Measurements from ENCODE around the gene PJA1.

PJA1 gene

DNA sequence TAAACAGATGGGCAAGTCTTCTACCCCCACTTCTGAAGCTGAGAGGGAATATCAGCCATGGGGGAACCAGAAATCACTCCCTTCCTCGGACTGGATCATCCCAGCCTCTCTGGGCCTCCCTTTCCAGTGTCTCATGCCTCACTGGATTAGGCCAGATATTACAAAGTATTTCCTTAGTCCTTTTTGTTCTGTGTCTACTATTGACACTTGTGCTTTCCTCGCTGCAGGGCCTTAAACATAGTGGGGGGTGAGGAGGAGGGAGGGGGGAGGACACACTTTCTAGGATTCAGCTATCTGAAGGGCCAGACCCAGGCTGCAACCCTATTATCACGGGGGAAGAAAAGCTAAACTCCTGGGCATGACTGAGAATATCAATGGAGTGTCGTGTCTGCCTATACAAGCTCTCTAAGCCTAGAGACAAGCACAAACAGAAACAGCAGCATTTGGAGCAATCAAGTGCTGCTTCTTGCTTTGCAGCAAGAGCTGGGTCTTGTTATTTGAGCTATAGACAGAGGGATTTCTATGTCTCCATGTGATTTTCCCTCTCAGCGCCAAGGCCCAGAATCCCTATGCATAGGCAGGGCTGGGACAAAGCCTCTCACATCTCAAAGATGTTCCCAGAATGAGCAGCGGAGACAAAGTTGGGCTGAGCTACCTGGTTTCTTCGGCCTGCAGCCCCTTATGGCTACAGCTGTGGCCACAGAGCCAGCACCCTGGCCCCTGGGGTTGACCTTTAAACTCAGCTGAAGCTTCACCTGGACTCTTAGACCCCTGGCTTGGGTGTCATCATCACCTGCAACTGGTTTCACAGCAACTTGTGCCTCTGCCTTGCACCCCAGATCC is 20.2 kb downstream of the PJA1 start:
- no peak for DNase-seq

DNA sequence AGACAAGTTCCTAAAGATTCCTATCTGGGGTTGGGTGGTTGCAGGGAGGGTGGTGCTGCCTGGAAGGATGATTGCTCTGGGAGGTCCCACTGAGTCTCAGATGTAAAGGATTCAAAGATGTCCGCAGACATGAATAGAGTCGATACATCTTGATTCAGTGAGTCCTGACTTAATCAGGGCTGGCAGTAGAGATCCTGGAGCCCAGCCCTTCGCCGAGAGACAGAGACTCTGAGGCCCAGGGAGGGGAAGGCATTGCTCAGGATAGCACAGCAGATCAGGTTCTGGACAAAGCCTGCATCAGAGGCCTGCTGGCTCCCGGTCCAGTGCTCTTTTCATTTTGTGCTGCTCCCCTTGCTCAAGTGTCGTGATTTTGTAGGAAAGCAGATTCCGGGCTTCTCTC is 21.7 kb downstream of the PJA1 start:
- no peak for DNase-seq

DNA sequence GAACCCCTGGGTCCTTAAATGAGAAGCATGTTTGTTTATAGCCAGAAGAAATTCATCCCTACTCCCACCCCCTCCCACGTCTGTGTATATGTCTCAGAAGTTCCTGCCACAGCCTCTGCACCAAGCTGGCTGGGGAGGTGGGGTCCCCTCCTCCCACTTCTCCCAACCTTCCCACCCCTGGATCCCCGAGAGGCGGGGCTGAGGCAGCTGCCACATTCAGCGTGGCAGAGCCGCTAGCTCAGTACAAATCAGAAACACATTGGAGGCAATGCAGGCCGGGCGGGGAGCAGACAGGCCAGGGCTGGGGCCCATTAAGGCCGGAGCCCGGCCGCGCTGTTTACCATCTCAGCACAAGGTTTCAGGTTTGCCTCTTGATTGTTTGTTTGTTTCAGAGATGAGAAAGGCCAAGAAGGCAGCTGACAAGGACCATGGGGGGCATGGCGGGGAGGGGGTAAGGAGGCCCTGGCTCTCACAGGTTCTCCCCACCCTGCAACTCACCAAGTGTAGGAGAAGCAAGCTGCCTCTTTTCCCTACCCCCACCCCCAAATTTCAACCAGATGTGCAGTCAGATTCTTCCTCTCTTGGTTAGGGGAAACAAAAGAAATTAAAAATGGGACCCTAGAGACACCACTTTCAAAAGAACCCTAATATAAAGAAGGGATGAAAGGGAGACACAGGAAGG is 22.3 kb downstream of the PJA1 start:
- no peak for DNase-seq

DNA sequence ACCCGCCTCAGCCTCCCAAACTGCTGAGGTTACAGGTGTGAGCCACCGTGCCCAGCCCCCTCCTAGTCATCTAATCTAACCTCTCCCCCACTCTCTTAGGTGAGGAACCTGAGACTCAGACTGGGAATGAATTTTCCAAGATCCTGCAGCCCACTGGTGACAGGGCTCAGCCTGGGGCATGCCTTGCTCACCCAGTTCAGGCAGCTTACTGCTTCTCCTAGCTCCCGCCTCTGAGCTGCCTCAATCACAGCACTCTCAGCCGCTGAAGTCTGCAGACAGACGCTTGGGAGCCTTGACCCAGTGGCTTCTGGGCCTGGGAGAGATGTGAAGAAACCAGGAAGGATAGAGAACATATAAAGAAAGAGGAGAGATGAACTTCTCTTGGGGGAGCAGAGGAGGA is 24.4 kb downstream of the PJA1 start:
- no peak for DNase-seq

DNA sequence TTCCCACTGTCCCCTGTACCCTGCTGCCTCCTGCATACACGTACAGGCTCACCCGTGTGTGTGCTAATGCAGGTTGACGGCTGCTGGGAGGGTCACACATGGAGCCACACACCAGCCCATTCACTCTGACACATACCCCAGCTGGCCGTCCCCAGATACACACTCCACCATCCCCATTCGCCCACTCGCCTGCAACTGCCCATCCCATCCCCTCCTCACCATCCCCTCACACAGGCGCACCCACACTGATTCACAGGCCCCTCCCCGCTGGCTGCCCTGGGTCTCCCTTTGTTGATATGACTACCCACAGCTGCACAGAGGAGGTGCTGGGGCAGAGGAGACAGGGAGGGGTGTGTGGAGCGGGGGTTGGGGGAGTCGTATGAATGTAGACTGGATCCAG is 25.7 kb downstream of the PJA1 start:
- no peak for DNase-seq

DNA sequence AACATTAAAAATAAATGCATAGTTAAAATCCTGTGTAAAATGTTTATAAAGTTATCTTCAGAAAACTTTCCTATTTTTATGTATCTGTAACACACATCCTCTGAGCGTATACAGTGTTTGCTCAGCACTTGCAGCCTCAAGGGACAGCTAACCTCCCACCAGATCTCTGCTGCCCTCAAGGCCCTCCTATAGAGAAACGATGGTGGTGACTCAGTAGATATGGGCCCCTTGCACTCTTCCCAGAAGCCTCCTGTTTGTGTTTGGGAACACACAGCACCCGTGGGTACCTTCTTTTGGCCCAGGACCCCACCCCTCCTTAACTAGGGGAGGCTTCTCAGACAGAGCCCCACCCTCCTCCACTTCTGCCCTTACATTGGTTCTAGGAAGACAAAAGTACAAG is 26.7 kb downstream of the PJA1 start:
- no peak for DNase-seq

DNA sequence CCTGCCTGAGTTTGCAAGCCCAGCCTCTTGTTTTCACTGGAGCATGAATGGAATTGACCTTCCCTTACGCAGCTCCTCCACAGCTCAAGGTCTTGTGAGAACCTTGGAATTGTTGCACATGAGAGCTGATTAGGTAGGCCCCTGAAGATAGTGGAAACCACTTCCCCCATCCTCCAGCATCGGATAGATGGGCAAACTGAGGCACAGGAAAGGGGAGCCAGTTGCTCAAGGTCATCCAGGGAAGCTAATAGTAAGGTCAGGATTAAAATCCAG is 27.2 kb downstream of the PJA1 start:
- no peak for DNase-seq

DNA sequence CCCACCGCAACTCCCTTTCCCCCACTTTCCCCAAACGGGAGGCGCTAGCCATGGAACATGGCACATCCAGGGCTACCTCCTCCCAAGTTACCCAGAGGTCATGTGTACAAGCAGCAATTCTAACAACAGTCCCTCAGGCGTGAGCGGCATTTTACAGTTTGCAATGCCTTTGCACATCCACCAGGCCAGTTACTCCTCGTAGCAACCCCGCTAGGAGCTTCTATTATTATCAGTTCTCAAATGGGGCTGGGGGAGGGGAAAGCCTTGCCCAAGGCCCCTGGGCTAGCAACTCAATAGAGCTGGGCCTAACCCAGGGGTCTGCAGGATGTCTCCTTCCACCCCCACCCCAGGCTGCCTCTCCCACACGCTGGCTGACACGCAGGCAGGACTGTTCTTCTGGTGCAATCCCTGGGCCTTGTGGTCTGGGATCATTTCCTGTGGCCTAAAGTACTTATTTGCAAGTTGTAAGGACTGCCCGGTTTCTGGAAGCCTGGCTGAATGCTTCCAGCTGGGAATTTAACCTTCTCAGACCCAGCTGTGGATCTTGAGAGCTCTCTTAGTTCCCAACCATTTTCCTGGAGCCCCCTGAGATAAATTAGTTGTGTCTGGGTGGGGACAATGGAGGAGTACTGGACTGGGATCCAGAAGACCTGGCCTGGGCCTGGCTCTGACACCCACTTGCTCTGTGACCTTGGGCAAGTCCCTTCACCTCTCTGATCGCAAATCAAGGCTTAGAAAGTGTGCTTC is 27.7 kb downstream of the PJA1 start:
- peak; percentile 63 for DNase-seq

DNA sequence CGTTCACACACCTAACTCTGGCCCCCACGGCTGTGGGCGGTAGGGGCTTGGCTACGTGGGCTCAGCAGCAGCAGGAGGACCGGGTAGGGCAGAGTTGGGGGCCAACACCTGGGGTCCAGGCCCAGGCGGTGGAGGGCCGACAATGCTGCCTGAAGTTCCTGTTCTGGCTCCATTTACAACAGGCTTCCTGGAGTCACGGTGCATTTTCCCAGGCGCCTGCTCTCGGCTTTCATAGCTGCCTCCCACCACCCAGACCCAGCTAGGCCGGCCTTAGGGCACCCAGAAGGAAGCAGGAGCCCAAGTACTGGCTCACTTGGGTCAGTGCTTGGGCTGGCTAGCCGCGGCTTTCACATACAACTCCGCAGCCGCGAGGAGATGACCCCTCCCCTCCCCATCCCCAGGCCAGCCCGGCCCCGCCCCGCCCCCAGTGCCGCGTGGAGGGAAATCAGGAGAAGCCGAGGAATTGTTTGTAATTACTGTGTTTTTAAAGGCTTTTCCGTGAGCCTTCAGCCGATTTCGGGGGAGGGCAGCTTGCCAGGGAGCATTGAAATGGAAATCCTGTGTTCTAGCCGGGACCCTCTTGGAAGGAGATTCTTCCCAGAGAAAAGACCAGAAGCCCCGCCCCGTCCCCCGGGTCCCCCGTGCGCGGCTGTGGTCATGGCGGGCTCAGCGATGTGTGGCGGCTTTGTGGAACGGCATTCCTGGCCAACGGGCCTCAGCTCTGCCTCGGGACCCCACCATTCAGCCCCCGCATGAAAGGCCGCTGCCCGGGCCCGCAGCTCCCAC is 28.5 kb downstream of the PJA1 start:
- peak; percentile 63 for DNase-seq

DNA sequence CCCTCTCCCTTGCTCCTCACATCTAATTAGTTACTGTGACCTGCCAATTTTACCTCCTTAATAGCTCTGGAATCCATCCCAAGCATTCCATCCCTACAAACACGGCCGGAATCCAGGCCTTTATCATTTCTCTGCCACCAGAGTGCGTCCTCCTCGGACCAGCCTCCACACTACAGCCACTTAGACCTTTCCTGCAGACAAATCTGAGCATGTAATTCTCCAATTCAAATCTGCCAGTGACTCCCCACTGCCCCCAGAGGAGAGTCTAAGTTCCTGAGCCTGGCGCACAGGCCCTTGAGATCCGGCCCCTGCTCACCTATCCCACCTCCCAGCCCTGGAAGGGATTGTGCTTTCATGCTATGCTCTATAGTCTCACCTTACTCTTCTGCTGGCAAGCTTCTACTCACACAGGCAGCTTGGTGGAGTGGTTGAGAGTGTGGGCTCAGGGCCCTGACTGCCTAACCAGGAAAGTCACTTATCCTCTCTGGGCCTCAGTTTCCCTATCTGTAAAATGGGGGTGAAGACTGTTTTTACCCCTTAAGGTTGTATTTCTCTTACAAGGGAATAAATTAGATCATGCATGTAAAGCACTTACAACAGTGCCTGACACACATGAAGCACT is 31.2 kb downstream of the PJA1 start:
- DNase-seq, result no peak

DNA sequence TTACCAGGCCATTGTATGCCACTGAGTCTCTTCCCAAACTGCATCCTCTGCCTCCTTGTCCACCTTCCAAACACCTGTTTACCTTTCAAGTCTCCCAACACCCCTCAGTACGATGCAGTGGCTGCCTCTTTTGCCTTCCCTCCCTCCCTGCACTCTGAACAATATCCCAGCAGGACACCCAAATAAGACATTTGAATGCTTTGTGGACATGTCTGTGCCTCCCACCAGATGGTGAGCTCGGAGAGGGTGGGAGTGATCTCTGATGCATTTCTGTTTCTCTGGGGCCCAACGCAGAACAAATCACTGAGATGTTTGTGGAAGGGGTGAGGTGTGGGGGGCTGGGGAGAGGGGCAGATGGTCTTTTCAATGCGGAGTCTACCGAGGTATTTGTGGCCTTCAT is 33.4 kb downstream of the PJA1 start:
- DNase-seq, result no peak

DNA sequence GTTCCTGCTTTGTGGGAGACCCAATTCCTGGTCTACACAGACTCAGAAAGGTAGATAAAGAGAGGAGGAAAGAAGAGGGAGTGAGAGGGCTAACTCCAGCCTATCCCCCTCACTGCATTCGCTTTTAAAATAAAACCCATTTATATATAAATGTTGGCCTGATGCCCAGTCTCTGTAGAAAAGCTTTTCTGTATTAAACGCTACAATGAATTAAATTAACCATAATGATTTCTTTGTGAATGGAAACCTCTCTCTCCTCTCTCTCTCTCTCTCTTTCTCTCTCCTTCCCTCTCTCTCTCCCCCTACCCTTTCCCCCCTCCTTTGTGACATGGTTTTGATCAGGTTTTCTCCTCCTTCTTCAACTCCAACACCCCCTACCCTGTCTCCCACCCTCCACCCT is 34.8 kb downstream of the PJA1 start:
- DNase-seq, result no peak

DNA sequence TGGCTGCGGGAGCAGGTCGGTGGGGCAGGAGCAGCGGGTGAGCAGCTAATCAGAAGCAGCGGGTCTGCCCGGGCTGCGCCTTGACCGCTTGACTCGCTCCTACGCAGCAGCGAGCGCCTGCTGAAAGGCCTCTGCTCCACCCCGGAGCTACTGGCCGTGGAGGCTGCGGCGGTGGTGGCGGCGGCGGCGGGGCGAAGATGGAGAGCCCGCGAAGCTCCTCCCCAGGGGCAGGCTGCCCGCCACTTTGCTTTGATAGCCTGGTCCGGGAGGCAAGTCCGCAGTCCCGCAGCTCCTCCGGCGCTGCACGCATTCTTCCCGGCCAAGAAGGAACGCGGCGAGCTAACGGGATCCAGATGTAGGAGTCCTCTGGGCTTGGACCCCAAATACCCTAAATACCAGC is 36.7 kb downstream of the PJA1 start:
- DNase-seq, result peak; percentile 56

DNA sequence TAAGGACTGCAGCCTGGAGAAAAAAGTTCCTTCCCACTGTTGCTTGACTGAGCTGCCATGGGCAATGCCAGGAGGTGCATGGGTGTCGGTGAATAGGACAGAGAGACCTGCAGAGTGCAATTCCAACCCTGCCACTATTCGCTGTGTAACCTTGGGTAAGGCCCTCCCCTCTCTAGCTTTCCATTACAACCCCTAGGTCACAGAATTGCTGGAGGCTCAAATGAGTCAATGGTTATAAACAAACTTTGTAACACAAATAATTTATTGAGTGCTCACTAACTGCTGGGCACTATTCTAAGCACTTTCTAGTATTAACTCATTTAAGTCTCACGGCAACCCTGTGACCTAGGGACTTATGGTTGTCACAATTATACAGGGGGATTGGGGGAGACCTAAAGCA is 37.8 kb downstream of the PJA1 start:
- no peak for DNase-seq

DNA sequence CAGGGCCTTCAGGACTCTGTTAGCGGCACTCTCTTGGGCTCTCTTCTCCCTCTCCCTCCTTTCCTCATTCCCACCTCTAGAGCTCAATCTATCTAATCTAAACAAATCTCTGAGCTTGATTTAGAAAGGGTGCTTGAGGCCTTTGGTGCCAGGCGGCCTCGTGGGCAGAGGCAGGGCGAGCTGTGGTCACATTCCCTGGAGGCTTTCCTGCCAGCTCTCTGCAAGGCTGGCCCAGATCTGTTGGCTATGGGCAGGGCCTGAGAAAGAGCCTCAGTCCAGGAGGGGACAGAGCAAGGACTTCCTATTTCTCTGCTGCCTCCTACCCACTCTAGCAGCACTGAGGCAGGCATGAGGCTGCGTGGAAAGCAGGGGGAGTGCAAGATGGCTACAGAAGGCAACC is 38.6 kb downstream of the PJA1 start:
- no peak for DNase-seq

DNA sequence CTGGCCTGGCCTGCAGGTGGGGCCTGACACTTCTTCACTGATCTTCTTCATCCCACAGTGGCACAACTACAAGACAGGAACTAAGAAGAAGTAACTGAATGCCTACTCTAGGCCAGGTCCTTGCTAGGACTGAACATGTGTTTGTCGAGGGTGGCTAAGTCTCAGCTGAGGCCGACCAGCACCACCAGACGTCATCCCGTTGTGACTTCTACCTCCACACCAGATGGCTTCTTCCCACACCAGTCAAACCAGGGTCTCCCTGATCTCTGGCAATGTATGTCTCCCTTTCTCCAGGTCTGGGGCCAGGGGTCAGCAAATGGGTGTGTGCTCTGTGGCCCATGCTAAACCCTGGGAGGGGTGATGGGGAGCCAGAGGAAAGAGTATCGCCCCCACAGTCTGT is 40.2 kb downstream of the PJA1 start:
- no peak for DNase-seq

DNA sequence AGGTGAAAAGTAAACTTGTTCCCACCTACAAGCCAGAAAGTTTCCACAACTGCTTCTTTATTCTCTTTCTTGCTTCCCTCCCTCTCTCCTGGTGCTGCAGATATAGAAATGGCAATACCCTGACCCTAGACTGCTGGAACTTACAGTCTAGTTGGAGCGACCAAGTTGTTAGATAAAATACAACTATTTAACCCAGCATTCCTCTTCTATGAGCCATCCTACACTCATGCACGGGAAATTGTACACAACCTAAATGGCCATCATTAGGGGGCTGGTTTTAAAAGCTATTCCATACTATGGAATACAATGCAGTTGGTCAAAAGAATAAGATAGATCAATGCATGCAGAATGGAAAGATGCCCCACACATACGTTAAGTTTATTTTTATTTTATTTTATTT is 41.1 kb downstream of the PJA1 start:
- no peak for DNase-seq

DNA sequence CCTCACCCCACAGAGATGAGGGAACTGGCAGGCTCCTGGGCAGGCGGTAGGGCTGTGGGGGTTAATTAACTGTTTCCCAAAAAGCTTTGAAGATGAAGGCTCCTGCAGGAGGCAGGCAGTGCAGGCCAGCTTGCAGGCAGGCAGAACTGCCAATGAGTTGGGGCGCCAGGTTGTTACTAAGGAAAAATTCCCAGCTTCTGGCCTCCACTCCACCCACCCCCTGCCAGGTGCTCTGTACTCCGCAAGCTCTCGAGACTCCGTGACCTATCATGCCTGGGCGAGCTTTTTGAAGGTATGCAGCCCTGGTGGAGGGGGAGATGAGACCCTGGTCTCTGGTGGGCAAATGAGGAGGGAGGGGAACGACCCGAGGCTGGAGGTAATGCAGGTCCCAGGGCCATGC is 41.8 kb downstream of the PJA1 start:
- DNase-seq, result no peak

DNA sequence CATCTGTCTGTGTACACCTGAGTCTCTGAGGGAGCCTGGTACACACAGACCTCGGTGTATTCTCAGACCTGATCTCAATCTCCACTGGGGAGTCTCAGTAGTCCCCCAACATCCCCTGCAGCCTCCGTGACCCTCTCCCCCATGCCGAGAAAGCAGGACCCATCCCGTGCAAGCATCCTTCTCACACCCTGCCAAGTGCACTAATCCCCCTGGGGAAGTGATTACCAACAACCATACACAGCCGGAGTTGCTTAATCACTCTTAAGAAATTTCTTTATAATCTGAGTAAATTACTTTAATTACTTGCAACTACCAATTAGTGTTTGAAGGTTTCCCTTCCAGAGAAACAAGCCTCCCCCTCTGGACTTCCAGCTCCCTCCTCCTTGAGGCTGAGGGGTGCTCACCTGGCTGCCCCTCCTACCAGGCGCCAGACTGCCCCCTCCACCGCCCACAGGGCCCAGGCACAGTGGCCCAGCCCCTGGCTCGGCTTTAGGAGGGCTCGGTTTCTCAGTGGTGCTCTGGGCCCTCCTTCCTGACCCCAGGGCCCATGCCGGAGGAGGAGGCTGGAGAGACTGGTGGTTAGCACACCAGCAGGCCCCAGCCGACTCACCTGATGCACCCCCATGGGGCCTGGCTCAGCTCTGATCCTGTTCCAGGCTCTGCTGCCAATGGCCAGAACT is 43.8 kb downstream of the PJA1 start:
- no peak for DNase-seq

DNA sequence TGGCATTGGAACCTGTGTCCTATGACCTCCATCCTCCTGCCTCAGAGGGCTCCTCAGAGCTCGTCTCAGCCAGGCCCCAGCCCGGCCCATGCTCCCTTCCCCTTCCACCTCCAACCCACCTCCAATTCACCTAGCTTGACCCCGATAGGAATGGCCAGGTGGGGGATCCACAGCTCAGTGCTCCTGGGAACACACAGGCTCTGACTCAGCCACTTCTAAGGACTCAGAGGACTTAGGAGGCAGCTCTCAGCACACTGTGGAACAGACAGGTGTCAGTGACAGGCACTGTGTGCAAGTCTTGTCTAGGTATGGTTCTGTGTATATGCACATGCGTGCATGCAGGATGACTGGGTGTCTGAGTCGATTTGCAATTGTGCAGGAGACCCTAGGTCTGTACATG is 44.8 kb downstream of the PJA1 start:
- DNase-seq, result no peak

DNA sequence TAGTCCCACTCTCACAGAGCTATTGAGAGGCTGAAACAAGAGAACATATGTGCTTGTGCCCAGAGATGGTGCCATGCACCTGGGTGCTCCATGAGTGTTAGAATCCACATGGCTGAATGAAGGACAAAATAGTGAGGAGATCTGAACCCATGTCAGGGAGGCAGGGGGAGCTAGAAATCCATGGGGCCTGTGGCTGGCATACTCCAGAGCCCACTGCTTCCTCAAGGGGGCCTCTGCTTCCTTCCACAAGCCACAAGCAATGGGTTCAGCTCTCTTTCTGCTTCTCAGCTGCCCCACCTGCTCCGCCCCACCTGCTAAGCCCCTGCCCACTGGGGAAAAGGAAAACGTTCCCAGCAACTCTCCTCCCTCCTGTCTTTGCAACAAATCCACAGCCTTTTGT is 46.1 kb downstream of the PJA1 start:
- DNase-seq, result no peak
